ENCODE results near the gene LRFN2. TPM values are rescaled to one million over a fixed set of nuclear protein-coding genes. Genes with fewer than 3 reads are reported as not detected.

Gene LRFN2
- total and polyA plus RNA-seq, 2 donors (not counting 1 experiment from before 2014, with no cell fraction given), result not detected

GRCh38 chr6:40371621-40372020 lies 215.5 kb downstream of the LRFN2 start:
- Mint-ChIP-seq H3K4me1 (no peaks in the 10 kb centered on the region), H3K27ac (no peak overlapping the region), H3K9me3 (ENCODE audit: insufficient read depth) (no peaks in the 10 kb centered on the region), H3K4me3 (no peak overlapping the region), H3K27me3 (peaks cover 4% of the 10 kb centered on the region)
- CTCF ChIA-PET, result no interaction called here
- TF ChIP-seq CTCF (IDR thresholded peaks at IDR 0.05) (no peak), EZH2 (IDR thresholded peaks at IDR 0.05; ENCODE audit: borderline replicate concordance, insufficient read depth, low read depth, low read length, poor library complexity, severe bottlenecking) (no peak)
- Histone ChIP-seq H3K9ac (ENCODE audit: low read length) (no peak overlapping the region), H3K4me2 (replicated peaks; ENCODE audit: low read depth, low read length, poor library complexity, severe bottlenecking) (no peak overlapping the region), H3K4me3 (ENCODE audit: control extremely low read depth in 1 of 5, extremely low read depth in 1 of 5, insufficient read depth in 1 of 5, low read depth in 2 of 5, low read length in 4 of 5) (no peak overlapping the region), H4K20me1 (ENCODE audit: control insufficient read depth, insufficient read depth, low read length, poor library complexity, severe bottlenecking) (no peaks in the 10 kb centered on the region), H2AFZ (ENCODE audit: insufficient read depth, low read depth, low read length, poor library complexity, severe bottlenecking) (no peak overlapping the region), H3K27ac (ENCODE audit: low read length in 2 of 2) (no peak overlapping the region), H3K27me3 (replicated peaks in 1 of 4; ENCODE audit: control extremely low read depth in 1 of 4, control insufficient read depth in 3 of 4, insufficient read depth in 4 of 4, low read length in 3 of 4) (peaks cover 0 to 3% (median 0%) of the 10 kb centered on the region in 4 experiments), H3K79me2 (ENCODE audit: control insufficient read depth, insufficient read depth, low read length) (no peaks in the 10 kb centered on the region), H3K36me3 (replicated peaks in 1 of 2; ENCODE audit: control extremely low read depth in 1 of 2, control insufficient read depth in 1 of 2, extremely low read depth in 1 of 2, insufficient read depth in 2 of 2, low read length in 1 of 2) (no peaks in the 10 kb centered on the region), H3K9me3 (ENCODE audit: control extremely low read depth in 1 of 3, control insufficient read depth in 2 of 3, insufficient read depth in 1 of 3, low read length in 2 of 3) (no peaks in the 10 kb centered on the region), H3K4me1 (ENCODE audit: control insufficient read depth in 2 of 2, insufficient read depth in 2 of 2, low read length in 2 of 2) (no peaks in the 10 kb centered on the region)
- whole genome bisulfite sequencing (ENCODE audit: insufficient coverage), result no CpG with 5 or more reads among the region's 2 CpGs
- DNase-seq (no peak), ATAC-seq (ENCODE audit: low read depth) (no peak)
- POLR2A ChIA-PET, result no interaction called here
- intact Hi-C loops (cut with micrococcal nuclease), result no loop called here

GRCh38 chr6:40371095-40371494 lies 216.1 kb downstream of the LRFN2 start:
- H3K4me1 ChIP-seq (ENCODE audit: control insufficient read depth in 2 of 2, insufficient read depth in 2 of 2, low read length in 2 of 2), result no peaks in the 10 kb centered on the region
- intact Hi-C loops (cut with micrococcal nuclease), result no loop called here
- Mint-ChIP-seq H3K9me3 (ENCODE audit: insufficient read depth) (no peaks in the 10 kb centered on the region), H3K27ac (no peak overlapping the region), H3K27me3 (peaks cover 4% of the 10 kb centered on the region), H3K4me3 (no peak overlapping the region), H3K4me1 (no peaks in the 10 kb centered on the region)
- H3K36me3 ChIP-seq (replicated peaks in 1 of 2; ENCODE audit: control extremely low read depth in 1 of 2, control insufficient read depth in 1 of 2, extremely low read depth in 1 of 2, insufficient read depth in 2 of 2, low read length in 1 of 2), result no peaks in the 10 kb centered on the region
- H3K4me3 ChIP-seq (ENCODE audit: control extremely low read depth in 1 of 5, extremely low read depth in 1 of 5, insufficient read depth in 1 of 5, low read depth in 2 of 5, low read length in 4 of 5), result no peak overlapping the region
- H3K9me3 ChIP-seq (ENCODE audit: control extremely low read depth in 1 of 3, control insufficient read depth in 2 of 3, insufficient read depth in 1 of 3, low read length in 2 of 3), result peaks cover 0 to 3% (median 2%) of the 10 kb centered on the region in 3 donors
- no peak overlapping the region for H3K27ac ChIP-seq (ENCODE audit: low read length in 2 of 2)
- WGBS (ENCODE audit: insufficient coverage), result no CpG with 5 or more reads among the region's 1 CpG
- H3K9ac ChIP-seq (ENCODE audit: low read length), result no peak overlapping the region
- no peak overlapping the region for H2AFZ ChIP-seq (ENCODE audit: insufficient read depth, low read depth, low read length, poor library complexity, severe bottlenecking)
- no peaks in the 10 kb centered on the region for H4K20me1 ChIP-seq (ENCODE audit: control insufficient read depth, insufficient read depth, low read length, poor library complexity, severe bottlenecking)
- peaks cover 0 to 3% (median 0%) of the 10 kb centered on the region in 4 experiments for H3K27me3 ChIP-seq (replicated peaks in 1 of 4; ENCODE audit: control extremely low read depth in 1 of 4, control insufficient read depth in 3 of 4, insufficient read depth in 4 of 4, low read length in 3 of 4)
- H3K4me2 ChIP-seq (replicated peaks; ENCODE audit: low read depth, low read length, poor library complexity, severe bottlenecking), result no peak overlapping the region
- no peak for ATAC-seq (ENCODE audit: low read depth)
- ChIA-PET POLR2A (no interaction called here), CTCF (no interaction called here)
- TF ChIP-seq CTCF (IDR thresholded peaks at IDR 0.05) (no peak), EZH2 (IDR thresholded peaks at IDR 0.05; ENCODE audit: borderline replicate concordance, insufficient read depth, low read depth, low read length, poor library complexity, severe bottlenecking) (no peak)
- H3K79me2 ChIP-seq (ENCODE audit: control insufficient read depth, insufficient read depth, low read length), result no peaks in the 10 kb centered on the region
- DNase-seq, result no peak
